GM19043 (cell line): Measurements from ENCODE around the gene ZNF839.
"Not testable (repeated sequence)": the region's sequence is repeated elsewhere in the genome, so short reads cannot be mapped to it uniquely, and the experiment has no call there.

Source experiments
- ATAC-seq: cut with Tn5 transposase; IDR thresholded peaks from one replicate; pipeline ENCODE4 v1.9.1; 2021; ENCODE audit warnings: low read depth; ENCODE audit not compliant: unreplicated experiment

ZNF839 gene

GRCh38 chr14:102319351-102320032 lies at the start of gene ZNF839:
Gene ZNF839 (plus strand): TSS chr14:102319746. CDS start chr14:102319766, 20 bp downstream.
- peak; percentile 45 for ATAC-seq

- no peak for ATAC-seq
These were observed 47.2 kb upstream of the ZNF839 start for GRCh38 chr14:102272392-102272791.

GRCh38 chr14:102275866-102276265 lies 43.7 kb upstream of the ZNF839 start:
- ATAC-seq: no peak

GRCh38 chr14:102277874-102278630 lies 41.5 kb upstream of the ZNF839 start:
- no peak for ATAC-seq

GRCh38 chr14:102278631-102278935 lies 41.0 kb upstream of the ZNF839 start:
- ATAC-seq: no peak

- ATAC-seq: no peak
These were observed 40.3 kb upstream of the ZNF839 start for GRCh38 chr14:102279282-102279681.

- ATAC-seq: no peak
These were observed 39.7 kb upstream of the ZNF839 start for GRCh38 chr14:102279688-102280348.

- ATAC-seq: no peak
These were observed 39.1 kb upstream of the ZNF839 start for GRCh38 chr14:102280376-102280962.

- ATAC-seq: no peak
These were observed 36.6 kb upstream of the ZNF839 start for GRCh38 chr14:102282751-102283465.

GRCh38 chr14:102283631-102284129 lies 35.9 kb upstream of the ZNF839 start:
- no peak for ATAC-seq

- ATAC-seq: no peak
These were observed 34.4 kb upstream of the ZNF839 start for GRCh38 chr14:102285106-102285505.

GRCh38 chr14:102288139-102288538 lies 31.4 kb upstream of the ZNF839 start:
- ATAC-seq: no peak

GRCh38 chr14:102292441-102292840 lies 27.1 kb upstream of the ZNF839 start:
- no peak for ATAC-seq

GRCh38 chr14:102293781-102294180 lies 25.8 kb upstream of the ZNF839 start:
- ATAC-seq: no peak

- no peak for ATAC-seq
These were observed 24.3 kb upstream of the ZNF839 start for GRCh38 chr14:102295270-102295669.

- no peak for ATAC-seq
These were observed 21.9 kb upstream of the ZNF839 start for GRCh38 chr14:102297436-102298170.

GRCh38 chr14:102298303-102299070 lies 21.1 kb upstream of the ZNF839 start:
- not testable (repeated sequence) for ATAC-seq

- no peak for ATAC-seq
These were observed 15.9 kb upstream of the ZNF839 start for GRCh38 chr14:102303664-102304063.
